Inflammatory macrophage treated with lipopolysaccharide for 1 hour (primary cell): ENCODE data around the gene CDC37.

Source experiments
- DNase-seq, 2 donors: peaks; one replicate each; pipeline ENCODE4 v3.0.0-alpha.2; 2020 to 2022

CDC37 gene

DNA sequence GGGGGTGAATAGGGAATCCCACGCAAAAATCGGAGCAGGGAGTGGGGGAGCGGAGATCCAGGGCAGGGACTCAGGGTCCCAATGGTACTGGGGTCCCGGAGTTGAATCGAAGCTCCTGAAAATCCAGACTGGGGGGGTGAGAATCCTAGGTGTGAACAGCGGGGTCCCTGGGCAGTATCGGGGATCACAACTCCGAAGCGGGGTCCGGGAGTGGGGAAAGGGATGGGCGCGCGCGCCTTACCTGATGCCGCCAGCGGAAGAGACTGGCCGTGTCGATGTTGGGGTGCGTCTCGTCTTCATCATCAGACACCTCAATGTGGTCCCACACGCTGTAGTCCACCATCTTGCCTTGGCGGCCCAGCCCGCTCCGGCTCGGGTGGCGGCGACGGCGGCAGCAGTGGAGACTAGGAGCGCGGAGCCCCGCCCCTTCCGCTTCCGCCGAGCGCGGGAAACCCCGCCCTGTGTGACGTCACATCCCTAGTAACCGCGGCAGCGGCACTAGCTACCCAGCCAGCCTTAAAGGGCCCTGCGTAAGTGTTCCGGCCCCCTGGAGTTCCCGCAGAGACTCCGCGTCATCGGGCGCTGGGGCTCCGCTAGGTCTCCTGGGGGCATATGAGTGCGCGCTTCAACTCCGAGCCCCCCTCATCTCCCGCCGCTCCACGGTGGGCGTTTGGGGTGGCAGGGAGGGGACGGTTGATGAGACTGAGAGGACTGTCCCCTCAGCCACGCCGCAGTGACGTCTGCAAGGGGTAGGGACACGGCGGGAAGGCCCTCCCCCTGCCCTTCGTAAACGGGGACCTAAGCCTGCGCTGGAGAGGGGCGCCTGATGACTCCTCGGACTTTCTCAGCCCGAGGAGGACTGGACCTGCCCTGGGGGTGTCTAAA is at the start of gene CDC37:
TSS of gene CDC37 (minus strand) at position 406 of the 885 bp plus-strand sequence. CDS start at position 343, 63 bp downstream.
- peak; percentile 93 to 99 for DNase-seq

DNA sequence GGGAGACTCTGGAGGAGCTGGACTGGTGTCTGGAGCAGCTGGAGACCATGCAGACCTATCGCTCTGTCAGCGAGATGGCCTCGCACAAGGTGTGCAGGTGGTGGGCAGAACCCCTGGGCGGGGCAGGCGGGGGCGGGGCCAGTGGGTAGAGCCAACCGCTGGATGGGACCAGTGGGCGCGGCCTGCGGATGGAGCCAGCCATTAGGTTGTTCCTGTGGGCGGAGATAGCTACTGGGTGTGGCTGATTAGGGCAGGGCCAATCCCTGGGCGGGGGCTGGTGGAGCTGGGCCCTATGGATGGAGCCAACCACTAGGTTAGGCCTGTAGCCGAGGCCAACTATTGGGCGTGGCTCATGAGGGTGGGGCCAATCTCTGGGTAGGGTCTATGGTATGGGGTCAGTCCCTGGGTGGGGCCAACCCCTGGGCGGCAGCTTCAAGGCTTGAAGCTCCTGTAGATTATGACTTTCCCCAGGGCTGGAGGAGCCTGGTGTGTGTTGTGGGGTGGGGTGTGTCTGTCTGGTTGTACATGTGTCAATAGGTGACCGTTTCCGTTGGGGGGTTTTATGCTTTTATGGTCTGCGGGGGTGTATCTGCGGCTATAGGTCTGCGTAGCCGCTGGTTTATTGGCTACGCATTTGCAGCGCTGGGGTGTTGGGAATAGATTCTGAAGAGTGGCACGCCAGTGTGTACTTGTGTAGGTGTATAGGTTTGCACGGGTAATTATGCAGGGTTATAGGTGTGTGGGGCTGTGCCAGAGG is 47.7 kb upstream of the CDC37 start:
- DNase-seq: peak in 1 of 2 donors; percentile 6

DNA sequence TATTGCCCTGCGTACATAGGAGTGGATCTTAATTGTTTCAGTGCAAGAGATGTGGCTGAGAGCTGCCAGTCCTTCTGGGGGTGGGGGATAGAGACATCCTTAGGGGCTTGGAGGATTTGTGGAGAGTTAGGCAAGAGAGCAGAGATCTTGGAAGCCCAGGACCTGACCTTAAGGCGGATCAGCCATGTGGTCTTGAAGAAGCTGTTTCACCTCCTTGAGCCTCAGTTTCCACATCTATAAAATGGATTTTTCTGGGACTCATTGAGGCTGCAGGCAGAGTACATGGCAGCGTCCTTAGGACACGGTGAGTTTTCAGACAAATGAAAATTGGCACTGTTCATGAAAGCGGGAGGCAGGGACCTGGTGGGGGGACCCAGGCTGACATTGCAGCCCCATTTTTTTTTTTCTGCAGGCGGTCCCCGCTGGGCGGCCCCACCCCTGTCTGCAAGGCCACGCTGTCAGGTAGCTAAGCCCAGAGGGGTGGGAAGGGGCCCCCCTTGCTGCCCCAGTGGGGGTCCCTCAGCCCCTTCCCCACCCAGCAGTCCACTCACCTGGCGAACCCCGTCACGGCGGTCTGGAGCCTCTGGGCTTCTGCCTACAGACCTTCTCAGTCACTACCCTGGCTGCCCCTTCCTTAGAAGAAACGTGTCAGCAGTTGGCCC is 47.0 kb upstream of the CDC37 start:
- DNase-seq: no peak

DNA sequence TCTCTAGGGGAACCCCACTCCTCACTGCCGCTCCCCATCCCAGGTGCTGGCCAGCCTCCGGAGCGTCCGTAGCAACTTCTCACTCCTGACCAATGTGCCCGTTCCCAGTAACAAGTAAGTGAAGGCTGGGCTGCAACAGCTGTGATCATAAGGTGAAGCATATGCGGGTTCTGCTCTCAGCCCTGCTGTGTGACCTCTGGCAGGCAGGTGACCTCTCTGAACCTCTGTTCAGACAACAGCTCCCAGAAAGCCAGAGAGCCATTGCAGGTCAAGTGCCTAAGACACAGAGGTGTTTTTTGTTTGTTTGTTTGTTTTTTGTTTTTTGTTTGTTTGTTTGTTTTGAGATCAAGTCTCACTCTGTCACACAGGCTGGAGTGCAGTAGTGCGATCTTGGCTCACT is 45.7 kb upstream of the CDC37 start:
- no peak for DNase-seq

DNA sequence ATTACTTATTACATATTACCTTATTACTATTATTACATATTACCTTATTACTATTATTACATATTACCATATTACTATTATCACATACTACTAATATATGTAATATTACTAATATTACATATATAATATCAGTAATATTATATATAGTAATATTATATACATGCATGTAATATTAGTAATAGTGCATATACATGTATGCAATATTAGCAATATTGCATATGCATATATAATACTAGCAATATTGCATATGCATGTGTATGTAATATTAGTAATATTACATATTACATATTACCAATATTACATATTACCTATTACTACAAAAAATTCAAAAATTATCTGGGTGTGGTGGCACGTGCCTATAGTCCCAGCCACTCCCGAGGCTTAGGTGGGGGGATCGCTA is 39.4 kb upstream of the CDC37 start:
- no peak for DNase-seq

DNA sequence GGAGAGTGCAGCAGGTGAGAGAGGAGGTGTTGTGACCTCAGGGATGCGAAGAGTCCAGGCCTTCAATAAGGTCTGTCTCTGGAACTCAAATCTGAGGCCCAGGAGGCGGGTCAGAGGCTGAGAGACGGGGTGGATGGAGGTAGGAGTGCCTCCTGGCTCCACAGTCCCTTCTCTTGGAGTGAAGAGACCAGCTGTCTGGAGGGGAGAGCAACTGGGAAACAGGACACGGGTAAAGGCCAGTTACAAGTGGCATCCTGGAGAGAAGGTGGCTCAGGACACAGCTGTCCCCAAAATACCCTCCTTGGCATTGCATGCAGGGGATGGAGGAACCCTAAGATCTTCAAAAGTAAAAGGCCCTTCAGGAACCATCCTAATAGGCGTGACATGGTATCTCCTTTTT is 36.2 kb upstream of the CDC37 start:
- DNase-seq: no peak

DNA sequence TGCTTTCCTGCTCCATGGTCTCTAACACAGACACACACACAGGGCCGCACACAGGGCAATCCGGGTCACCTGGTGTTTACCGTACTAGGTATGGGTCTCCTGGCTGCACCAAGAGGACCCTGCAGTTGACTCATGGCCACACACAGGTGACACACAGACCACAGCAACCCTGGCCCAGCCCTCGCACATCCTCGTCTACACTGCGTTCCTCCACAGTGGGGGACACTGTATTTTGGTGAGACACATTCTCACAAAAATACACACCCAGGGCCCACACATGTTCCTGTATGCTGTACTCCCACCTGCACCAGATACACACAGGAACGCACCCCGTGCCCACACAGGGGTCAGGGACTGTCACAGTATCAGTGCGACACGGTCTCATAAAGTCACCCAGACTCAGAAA is 29.8 kb upstream of the CDC37 start:
- DNase-seq: no peak

DNA sequence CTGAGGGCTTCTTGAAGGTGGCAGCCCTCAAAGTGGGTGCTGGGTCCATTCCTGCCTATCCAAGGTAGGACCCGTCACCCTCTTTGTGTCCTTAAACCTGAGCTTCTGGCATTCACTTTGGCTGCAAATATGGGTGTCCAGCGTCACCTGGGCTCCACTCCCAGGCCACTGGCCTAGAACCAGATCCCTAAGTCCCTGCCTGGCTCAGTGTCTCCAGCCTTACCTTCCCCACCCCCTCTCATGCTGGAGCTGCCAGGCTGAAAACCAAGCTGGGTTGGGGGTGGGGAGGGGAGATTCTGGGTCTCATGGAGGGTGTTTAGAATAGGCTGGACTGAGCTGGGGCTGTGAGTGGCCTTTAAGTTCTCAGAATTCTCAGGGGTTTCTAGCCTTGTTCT is 29.4 kb upstream of the CDC37 start:
- DNase-seq: no peak

DNA sequence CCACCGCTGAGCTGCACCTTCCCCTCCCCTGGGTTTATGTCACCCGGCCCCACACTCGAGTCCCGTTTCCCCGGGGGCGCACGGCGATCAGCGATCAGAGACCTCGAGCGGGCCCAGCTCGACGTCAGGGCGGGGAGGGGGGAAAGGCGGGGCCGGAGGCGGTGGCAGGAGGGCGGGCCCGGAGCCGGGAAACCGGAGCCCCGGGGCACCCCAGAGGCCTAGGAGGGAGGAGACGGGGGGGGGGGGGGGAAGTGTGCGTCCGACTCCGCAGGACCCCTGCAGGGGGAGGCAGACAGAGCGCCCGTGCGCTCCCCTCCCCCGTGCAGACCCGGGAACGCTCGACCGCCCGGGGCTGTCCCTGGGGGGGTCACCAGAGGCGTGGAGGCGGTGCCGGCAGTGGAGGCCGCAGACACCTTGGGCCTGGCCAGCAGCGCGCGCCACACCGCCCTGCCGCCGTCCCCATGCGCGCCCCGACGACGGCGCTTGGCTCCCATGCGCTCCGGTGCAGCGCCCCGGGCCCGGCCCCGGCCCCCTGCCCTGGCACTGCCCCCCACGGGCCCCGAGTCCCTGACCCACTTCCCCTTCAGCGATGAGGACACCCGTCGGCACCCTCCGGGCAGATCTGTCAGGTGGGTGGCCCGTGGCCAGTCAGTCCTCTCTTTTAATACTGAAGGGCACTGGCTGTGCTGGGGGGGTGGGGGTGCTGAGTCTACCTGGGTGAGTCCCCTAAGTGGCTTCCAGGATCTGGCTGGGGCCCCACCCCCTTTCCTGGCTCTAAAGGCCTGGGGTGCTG is 28.8 kb upstream of the CDC37 start:
- peak; percentile 61 to 75 for DNase-seq

DNA sequence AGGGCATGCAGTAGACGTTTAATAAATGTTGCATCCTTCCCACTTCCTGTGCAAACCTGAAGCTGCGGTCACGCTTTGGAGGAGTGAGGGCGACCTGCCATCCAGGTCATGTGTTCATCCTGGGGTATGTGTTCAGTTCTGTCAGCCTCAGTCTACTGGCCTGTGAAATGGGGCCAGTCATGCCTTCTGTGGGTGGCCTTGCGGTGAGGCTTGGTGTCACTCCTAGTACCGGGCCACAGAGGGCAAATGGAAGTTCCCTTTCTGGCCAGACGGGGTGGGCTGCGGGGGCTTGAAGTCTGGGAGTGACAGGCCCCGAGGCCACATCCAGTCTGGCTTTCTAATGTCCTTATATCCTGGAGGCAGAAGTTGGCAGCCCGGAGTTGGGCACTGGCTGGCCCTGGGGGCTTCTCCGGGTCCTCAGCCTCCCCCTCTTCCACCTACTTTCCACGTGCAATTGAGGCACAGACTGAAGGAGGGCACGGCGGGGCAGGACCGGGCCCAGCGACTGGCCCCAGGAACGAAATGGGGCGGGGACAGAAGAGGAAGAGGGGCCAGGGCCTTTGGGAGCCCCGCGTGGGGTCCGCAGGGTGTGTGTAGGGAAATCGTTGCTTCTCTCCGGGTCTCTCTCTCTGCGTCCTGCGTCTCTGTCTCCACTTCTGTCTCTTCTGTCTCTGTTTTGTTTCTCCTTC is 28.1 kb upstream of the CDC37 start:
- peak; percentile 77 to 79 for DNase-seq

DNA sequence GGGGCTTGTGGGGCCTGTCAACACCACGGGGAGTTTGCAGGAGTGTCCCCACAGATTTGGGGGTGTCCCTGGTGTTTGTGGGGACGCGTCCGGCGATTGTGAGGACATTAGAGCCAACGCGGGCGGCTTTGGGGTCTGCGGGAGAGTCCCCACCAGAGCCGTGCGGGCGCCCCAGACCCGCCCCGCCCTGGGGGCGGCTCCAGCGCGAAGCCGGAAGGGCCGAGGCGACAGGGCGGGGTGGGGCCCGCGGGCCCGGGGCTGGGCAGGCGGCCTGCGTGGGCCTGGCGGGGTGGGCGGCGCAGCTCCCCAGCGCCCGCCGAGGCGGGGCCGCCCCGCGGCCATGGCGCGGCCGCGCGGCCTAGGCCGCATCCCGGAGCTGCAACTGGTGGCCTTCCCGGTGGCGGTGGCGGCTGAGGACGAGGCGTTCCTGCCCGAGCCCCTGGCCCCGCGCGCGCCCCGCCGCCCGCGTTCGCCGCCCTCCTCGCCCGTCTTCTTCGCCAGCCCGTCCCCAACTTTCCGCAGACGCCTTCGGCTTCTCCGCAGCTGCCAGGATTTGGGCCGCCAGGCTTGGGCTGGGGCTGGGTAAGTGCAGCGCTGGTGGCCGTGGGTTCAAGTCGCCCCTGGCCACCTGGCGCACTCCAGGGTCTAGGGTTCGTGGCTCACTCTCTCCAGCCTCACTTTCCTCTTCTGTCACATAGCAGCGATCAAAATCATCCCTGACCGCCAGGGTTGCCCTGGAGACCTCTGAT is 27.3 kb upstream of the CDC37 start:
- DNase-seq: peak; percentile 56 to 64

DNA sequence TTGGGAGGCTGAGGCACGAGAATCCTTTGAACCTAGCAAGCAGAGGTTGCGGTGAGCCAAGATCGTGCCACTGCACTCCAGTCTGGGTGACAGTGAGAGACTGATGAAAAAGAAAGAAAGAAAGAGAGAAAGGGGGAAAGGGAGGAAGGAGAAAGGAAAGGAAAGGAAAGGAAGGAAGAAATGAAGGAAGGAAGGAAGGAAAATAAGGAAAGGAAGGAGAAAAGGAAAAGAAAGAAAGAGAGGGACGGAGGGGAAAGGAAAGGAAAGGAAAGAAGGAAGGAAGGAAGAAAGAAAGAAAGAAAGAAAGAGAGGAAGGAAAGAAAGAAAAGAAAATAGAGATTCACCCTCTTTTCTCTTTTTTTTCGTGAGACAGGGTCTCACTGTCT is 25.6 kb upstream of the CDC37 start:
- DNase-seq: no peak

DNA sequence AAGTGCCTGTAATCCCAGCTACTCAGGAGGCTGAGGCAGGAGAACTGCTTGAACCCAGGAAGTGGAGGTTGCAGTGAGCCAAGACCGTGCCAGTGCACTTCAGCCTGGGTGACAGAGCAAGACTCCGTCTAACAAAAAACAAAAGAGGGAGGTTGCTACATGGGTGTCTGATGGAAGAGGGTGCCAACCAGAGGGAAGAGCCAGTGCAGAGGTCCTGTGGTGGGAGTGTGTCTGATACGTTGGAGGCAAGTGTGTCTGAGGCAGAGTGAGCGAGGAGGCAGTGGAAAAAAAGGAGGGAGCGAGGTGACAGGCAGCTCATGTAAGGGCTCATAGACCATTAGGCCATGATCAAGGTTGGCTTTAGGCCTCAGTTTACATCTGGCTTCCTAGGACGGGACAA is 23.8 kb upstream of the CDC37 start:
- no peak for DNase-seq

DNA sequence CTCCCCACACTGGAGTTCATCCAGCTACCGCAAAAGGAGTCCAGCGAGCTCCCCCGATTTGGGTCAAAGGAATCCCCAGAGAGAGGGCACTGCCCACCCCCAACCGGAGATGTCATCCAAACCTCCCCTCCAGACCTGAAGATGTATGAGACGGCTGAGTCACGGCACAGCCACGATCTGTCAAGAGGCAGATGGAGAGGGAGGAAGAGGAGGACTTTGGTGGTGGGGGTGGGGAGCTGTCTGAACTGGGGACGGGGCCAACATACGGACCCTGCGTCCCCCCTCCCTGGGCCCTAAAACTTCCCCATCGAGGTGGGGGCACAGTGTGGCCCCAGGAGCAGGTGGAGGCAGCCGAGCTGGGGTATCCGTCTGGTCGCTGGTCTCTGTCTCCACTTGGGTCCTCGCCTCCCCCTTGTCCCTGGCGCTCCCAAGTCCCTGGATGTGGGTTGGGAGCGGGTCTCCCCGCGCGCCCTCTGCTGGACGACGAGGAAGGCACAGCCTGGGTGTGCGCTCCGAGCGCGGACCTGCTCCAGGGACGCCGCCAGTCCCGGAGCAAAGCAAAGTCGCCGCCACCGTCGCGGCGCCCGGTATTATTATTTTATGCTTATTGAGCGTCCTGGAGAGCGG is 20.8 kb upstream of the CDC37 start:
- DNase-seq: peak; percentile 58 to 75

DNA sequence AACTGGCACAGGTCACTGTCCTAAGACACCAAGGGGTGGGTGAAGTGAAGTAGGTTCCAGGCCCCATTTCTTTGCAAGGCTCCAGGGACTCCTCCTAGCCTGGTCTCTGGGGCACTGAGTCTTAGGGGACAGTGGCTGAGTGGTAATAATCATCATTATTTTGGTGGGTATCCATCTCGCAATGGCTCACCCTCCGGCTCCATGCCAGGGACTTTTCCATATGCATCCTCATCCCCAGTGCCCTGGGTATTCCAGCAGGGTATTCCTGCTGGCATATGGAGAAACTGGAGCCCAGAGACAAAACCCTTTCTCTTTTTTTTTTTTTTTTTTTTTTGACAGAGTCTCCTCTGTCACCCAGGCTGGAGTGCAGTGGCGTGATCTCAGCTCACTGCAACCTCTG is 19.5 kb upstream of the CDC37 start:
- DNase-seq: no peak

DNA sequence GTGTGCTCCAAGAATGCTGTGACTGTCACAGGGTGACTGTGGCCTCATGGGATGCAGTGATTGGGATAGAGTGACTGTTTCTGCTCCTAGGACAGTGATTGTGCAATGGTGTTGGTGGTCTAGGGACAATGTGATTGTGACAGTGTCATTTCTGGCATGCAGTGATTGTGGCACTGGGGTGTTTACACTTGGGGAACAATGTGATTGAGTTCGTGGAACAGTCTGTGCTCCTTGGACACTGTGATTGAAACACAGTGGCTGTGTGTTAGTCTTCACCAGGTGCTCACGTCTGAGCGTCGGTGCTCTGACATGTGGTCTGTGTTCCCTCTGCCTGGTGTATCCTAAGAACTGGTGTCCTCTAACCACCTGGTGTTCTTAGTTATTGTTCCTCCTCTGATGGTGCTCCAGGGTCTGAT is 18.7 kb upstream of the CDC37 start:
- peak; percentile 49 to 86 for DNase-seq

DNA sequence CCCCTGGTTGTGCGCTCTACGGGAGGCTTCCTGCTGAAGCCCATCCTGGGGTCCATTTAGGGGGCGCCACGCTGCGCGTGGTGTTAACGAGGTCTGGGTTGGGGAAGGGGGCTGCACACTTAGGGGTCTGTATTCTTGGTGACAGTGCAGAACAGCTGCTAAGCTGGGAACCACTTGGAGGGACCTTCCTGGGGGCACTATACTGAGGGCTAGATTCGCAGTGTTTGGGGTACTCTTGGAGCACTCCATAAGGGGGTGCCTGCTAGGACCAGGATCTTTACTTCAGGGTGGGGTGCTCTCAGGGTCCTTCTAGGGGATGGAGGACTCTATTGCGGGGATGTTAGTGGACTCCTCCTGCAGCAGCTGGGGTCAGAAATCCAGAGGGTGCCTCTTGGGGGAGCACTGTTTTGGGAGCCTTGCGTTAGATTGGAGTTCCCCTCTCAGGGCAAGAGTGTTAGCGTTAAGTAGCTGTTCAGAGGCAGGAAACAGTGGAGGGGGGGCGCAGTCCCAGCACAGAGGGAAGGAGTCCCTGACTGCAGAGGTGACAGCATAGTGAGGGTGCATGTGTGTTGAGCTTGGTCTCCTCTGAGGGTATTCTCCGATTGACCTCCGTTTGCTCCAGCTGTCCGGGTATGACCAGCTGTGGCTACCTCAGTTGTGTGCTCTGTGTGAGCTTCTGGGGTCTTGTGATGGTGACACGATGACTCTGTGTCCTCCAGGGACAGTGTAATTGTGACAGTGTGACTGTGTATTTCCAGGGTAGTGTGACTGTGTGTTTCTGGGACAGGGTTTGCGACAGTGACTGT is 18.1 kb upstream of the CDC37 start:
- peak; percentile 67 to 69 for DNase-seq

DNA sequence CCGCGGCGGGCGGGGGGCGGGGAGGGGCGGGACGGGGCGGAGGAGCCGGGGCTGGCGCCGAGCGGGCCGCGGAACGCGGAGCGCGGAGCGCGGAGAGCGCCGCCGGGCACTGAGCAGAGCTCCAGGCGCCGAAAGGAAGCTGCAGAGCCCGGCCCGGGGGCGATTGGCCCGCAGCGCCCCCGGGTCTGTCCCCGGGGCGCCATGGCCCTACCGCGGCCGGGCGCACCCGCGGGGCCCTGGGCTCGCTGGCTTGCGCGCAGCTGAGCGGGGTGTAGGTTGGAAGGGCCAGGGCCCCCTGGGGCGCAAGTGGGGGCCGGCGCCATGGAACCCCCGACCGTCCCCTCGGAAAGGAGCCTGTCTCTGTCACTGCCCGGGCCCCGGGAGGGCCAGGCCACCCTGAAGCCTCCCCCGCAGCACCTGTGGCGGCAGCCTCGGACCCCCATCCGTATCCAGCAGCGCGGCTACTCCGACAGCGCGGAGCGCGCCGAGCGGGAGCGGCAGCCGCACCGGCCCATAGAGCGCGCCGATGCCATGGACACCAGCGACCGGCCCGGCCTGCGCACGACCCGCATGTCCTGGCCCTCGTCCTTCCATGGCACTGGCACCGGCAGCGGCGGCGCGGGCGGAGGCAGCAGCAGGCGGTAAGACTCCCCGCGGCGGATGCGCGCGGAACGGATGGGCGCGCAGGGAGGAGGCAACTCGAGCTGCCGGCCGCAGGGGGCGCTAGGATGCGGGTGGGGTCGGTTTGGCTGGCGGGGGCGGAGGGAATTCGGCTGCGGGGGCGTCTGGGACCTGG is 17.3 kb upstream of the CDC37 start, which contains the start of gene PDE4A:
TSS of gene PDE4A (plus strand) at position 95 of the 796 bp plus-strand sequence. CDS start at position 322, 227 bp downstream.
- peak; percentile 58 to 65 for DNase-seq
